Measurements from ENCODE around the gene CROT.

Gene CROT

DNA sequence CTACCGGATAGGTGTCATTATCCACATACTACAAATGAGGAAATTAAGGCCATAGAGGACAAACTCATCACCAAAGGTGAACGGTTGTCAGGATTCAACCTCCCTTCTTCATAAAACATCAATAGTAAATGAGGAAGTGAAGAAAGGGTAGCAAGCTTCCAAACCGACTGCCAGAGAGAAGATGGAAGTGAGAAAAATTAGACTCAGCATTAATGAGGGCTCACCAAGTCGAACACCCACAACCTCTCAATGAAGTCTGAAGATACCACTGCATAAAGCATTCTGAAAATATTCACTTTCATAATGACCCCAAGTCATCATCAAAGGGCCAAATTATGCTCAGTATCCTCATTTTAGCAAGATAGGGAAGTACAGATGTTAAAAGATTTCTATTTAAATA, 100.4 kb downstream of the CROT start:
- Histone ChIP-seq H3K4me1 (ENCODE audit: control insufficient read depth, insufficient read depth, low read length) (no peaks in the 10 kb centered on the region), H3K36me3 (ENCODE audit: control insufficient read depth, insufficient read depth, low read length) (no peaks in the 10 kb centered on the region), H3K4me3 (ENCODE audit: insufficient read depth, low read depth, low read length) (no peak overlapping the region), H3K27me3 (ENCODE audit: control insufficient read depth, insufficient read depth, low read length, poor library complexity, severe bottlenecking) (no peaks in the 10 kb centered on the region), H3K9me3 (ENCODE audit: control insufficient read depth, low read length) (no peaks in the 10 kb centered on the region), H3K27ac (ENCODE audit: insufficient read depth, low read depth, low read length, poor library complexity, severe bottlenecking) (no peak overlapping the region)
- WGBS, 2 experiments, result 94 to 96% methylated on average over 3 of the region's 4 CpGs

DNA sequence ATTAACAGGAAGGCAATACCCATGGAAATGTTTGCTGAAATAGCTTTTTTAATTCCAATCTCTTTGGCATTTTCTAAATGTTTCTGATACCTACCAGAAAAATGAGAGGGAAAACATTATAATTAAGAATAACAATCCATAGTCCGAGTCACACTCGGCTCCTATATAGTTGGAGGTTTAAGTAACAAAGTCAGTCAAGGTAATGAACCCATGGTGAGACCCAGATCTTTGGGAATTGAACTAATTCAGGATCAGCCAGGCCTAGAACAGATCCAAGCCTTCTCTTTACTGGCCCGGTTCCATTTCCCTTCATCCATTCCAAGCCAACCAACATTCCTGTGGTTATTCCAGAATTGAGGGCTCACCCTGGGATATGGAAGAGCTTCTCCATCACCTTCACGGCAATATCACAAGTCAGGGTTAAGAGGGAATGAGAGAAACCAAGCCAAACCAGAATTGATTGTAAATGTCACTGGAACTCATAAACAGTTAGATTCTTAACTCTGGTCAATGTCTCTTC, 101.7 kb downstream of the CROT start:
- Histone ChIP-seq H3K27ac (ENCODE audit: insufficient read depth, low read depth, low read length, poor library complexity, severe bottlenecking) (no peak overlapping the region), H3K27me3 (ENCODE audit: control insufficient read depth, insufficient read depth, low read length, poor library complexity, severe bottlenecking) (no peaks in the 10 kb centered on the region), H3K36me3 (ENCODE audit: control insufficient read depth, insufficient read depth, low read length) (no peaks in the 10 kb centered on the region), H3K4me1 (ENCODE audit: control insufficient read depth, insufficient read depth, low read length) (no peaks in the 10 kb centered on the region), H3K9me3 (ENCODE audit: control insufficient read depth, low read length) (no peaks in the 10 kb centered on the region), H3K4me3 (ENCODE audit: insufficient read depth, low read depth, low read length) (no peak overlapping the region)
- WGBS, 2 experiments, result 89 to 91% methylated on average over 4 of the region's 4 CpGs

DNA sequence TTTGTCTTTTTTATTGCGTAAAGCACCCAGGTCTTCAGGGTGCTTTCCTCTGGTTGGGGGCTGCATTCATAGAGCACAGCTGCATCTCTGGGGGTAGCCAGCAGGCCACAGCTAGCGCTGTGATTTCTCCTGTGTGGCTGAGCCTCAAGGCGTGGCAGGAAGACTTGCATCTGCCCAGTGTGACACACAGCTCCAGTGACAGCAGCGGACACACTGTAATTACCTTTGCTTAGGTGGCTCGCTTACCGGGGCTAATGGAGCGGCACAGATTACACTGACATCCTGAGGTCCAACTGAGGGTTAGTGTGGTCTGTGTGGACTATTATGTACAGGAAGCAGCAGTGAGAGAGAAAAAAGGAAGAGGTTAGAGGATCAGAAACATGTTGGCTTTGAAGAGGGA, 102.9 kb downstream of the CROT start:
- no peaks in the 10 kb centered on the region for H3K4me1 ChIP-seq (ENCODE audit: control insufficient read depth, insufficient read depth, low read length)
- H3K4me3 ChIP-seq (ENCODE audit: insufficient read depth, low read depth, low read length), result no peak overlapping the region
- H3K9me3 ChIP-seq (ENCODE audit: control insufficient read depth, low read length), result no peaks in the 10 kb centered on the region
- no peak overlapping the region for H3K27ac ChIP-seq (ENCODE audit: insufficient read depth, low read depth, low read length, poor library complexity, severe bottlenecking)
- H3K27me3 ChIP-seq (ENCODE audit: control insufficient read depth, insufficient read depth, low read length, poor library complexity, severe bottlenecking), result no peaks in the 10 kb centered on the region
- 90 to 91% methylated on average over 7 of the region's 7 CpGs for WGBS, 2 experiments
- no peaks in the 10 kb centered on the region for H3K36me3 ChIP-seq (ENCODE audit: control insufficient read depth, insufficient read depth, low read length)

Data from ectodermal cell (in vitro differentiated cells).